ENCODE results near the gene CDIP1.

The CDIP1 gene

DNA sequence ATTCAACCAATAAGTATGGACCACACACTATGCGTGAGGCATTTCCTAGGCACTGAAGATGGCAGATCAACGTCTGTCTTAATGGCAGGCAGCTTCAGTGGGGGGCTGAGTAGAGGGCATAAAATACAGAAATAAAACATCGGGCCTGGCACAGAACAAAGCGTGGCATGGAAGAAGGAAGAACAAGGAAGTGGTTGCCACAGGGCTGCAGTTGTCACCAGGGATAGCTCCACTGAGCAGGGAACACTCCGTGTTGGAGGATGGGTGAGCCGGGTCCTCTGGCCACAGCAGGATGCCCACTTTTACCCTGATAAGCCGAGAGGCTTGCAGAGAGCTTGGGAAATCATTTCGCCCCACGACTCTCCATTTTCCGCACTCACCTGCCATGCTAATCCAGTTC, 6.3 kb downstream of the CDIP1 start:
- no peak overlapping the region for H3K4me3 ChIP-seq (ENCODE audit: low read depth, low read length)
- no peak overlapping the region for H3K27ac ChIP-seq
- H3K27me3 ChIP-seq (replicated peaks): no peaks in the 10 kb centered on the region
- DNase-seq: no peak
- in situ Hi-C loops (cut with HindIII; ENCODE audit: low pct_ligation_motif_present, low sequenced_read_pairs): no loop called here
- TF ChIP-seq, protein P1, sequence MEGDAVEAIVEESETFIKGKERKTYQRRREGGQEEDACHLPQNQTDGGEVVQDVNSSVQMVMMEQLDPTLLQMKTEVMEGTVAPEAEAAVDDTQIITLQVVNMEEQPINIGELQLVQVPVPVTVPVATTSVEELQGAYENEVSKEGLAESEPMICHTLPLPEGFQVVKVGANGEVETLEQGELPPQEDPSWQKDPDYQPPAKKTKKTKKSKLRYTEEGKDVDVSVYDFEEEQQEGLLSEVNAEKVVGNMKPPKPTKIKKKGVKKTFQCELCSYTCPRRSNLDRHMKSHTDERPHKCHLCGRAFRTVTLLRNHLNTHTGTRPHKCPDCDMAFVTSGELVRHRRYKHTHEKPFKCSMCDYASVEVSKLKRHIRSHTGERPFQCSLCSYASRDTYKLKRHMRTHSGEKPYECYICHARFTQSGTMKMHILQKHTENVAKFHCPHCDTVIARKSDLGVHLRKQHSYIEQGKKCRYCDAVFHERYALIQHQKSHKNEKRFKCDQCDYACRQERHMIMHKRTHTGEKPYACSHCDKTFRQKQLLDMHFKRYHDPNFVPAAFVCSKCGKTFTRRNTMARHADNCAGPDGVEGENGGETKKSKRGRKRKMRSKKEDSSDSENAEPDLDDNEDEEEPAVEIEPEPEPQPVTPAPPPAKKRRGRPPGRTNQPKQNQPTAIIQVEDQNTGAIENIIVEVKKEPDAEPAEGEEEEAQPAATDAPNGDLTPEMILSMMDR (IDR thresholded peaks at IDR 0.05; ENCODE audit: low read depth, low read length, missing control alignments): no peak
- H3K36me3 ChIP-seq (replicated peaks): no peaks in the 10 kb centered on the region

DNA sequence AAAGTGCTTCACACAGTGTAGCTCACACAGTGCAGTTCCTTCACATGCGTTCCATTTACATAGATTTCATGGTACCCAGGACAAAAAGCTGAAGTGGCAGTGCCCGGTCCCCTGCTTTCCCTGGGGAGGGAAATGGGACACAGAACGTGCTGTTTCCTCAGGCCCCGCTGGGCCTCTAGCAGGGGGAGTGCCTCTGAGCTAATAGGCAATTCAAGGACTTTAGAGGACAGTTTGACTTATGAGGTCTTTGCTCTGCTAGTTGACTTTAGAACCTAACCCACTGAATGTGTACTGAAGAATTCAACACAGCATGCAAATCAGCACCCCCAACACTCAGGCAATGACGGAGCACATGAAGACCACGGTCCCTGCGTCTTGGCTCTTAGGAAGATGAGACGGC, 6.8 kb downstream of the CDIP1 start:
- TF ChIP-seq, protein P1 (IDR thresholded peaks at IDR 0.05; ENCODE audit: low read depth, low read length, missing control alignments): no peak
- no peak overlapping the region for H3K4me3 ChIP-seq (ENCODE audit: low read depth, low read length)
- DNase-seq: no peak
- no peak overlapping the region for H3K27ac ChIP-seq
- in situ Hi-C loops (cut with HindIII; ENCODE audit: low pct_ligation_motif_present, low sequenced_read_pairs): no loop called here
- no peaks in the 10 kb centered on the region for H3K27me3 ChIP-seq (replicated peaks)
- H3K36me3 ChIP-seq (replicated peaks): no peaks in the 10 kb centered on the region

DNA sequence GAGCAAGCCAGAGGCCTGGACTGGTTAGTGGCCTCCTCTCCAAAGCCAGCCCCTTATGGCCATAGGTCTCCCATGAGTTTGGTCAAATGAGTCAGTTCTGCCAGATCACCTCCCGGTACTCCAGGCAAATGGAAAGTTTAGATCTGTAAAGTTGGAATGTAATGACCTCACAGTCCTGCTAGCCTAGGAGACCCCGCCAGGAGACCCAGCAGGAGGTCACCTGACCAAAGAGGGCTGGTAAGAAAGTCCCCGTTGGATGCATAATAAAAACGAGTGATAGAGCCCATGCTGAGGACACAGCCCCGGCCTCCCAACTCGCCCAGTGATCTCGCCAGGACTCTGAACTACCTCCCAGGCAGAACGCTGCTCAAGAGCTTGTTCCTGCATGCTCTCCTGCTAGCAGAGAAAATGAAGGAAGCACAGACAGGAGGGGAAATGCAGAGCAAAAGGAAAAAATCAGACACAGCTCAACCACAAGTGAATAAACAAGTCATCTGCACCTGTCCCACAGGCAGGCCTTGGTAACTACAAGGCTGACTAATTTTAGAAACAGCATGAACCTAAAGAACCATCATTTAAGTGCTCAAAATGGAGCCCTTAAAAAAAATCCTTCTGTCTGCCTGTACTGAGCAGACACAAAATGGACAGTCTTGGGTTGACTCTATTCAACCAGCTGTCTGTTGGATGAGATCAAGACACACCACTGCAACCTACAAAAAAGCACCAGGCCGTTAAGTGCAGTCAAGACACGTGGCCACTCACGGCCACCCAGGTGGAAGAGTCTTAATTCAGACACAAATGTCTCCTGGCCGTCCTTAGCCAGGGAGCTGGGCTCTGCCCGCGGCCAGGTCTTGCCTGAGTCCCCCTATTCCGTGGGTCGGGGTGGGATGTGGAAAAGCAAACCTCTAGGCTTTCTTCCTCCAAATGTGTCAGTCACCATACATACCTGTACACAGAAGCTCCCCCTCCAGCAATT, 9.2 kb downstream of the CDIP1 start:
- no peaks in the 10 kb centered on the region for H3K27me3 ChIP-seq (replicated peaks)
- no peak overlapping the region for H3K27ac ChIP-seq
- peak; percentile 42 for DNase-seq
- in situ Hi-C loops (cut with HindIII; ENCODE audit: low pct_ligation_motif_present, low sequenced_read_pairs): no loop called here
- H3K36me3 ChIP-seq (replicated peaks): no peaks in the 10 kb centered on the region
- no peak overlapping the region for H3K4me3 ChIP-seq (ENCODE audit: low read depth, low read length)
- TF ChIP-seq, protein P1 (IDR thresholded peaks at IDR 0.05; ENCODE audit: low read depth, low read length, missing control alignments): no peak

DNA sequence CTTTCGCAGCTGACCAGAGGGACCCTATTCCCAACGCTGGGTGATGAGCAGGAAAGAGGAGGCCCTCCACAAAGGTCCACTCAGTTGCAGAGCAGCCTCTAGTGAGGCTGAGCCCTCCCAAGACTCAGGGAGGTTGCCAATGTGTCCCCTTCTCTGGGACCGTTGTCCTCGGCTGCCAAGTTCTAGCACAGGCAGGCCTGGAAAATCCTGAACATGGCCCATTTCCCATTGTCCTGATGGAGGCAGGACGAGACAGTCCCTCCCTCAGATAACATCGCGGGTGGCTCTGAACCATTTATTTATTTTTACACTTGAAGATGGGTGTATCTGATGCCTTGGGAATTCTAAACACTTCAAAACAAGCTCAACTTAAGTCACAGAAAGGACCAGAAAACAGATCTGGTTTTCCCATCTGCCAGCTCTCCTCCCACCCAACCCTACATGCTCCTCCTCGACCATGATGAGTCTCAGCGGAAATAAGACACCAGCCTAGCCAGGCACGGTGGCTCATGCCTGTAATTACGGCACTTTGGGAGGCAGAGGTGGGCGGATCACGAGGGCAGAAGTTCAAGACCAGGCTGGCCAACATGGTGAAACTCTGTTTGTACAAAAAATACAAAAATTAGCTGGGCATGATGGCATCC, 12.8 kb downstream of the CDIP1 start:
- TF ChIP-seq, protein P1 (IDR thresholded peaks at IDR 0.05; ENCODE audit: low read depth, low read length, missing control alignments): no peak
- Histone ChIP-seq H3K36me3 (replicated peaks) (no peaks in the 10 kb centered on the region), H3K4me3 (ENCODE audit: low read depth, low read length) (no peak overlapping the region), H3K27ac (no peak overlapping the region), H3K27me3 (replicated peaks) (no peaks in the 10 kb centered on the region)
- in situ Hi-C loops (cut with HindIII; ENCODE audit: low pct_ligation_motif_present, low sequenced_read_pairs): no loop called here
- DNase-seq: no peak

DNA sequence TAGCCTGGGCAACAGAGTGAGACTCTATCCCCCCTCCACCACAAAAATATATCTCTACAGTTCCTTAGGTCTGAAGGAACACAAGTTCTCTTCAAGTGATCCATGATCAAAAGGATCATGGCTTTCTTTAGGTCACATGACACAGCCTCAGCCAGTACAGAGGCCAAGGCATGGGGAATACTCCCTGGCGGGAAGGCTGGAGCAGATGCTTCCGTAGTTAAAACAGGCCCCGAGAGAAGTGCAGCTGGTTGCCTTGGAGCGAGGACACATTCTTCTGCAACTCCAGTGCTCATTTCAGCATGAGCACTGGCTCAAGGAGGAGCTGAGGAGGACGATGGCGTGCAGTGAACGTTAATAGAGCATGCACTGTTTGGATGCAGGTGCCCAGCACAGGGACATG, 13.5 kb downstream of the CDIP1 start:
- DNase-seq: no peak
- Histone ChIP-seq H3K36me3 (replicated peaks) (no peaks in the 10 kb centered on the region), H3K4me3 (ENCODE audit: low read depth, low read length) (no peak overlapping the region), H3K27me3 (replicated peaks) (no peaks in the 10 kb centered on the region), H3K27ac (no peak overlapping the region)
- in situ Hi-C loops (cut with HindIII; ENCODE audit: low pct_ligation_motif_present, low sequenced_read_pairs): no loop called here
- TF ChIP-seq, protein P1 (IDR thresholded peaks at IDR 0.05; ENCODE audit: low read depth, low read length, missing control alignments): no peak
